NCI-H2196 (cell line): ENCODE data around the gene KDM6A.
"Not testable (repeated sequence)": the region's sequence is repeated elsewhere in the genome, so short reads cannot be mapped to it uniquely, and the experiment has no call there.

Source experiments
- DNase-seq: peaks from one replicate; lab custom pipeline; 2025; ENCODE audit not compliant: unreplicated experiment; lab: John Stamatoyannopoulos, UW

The KDM6A gene

GRCh38 chrX:44884944-44885343, 12.0 kb downstream of the KDM6A start:
- no peak for DNase-seq

- DNase-seq: no peak
These were observed 16.8 kb downstream of the KDM6A start for GRCh38 chrX:44889824-44890223.

GRCh38 chrX:44890247-44890646, 17.3 kb downstream of the KDM6A start:
- no peak for DNase-seq

- not testable (repeated sequence) for DNase-seq
These were observed 17.7 kb downstream of the KDM6A start for GRCh38 chrX:44890687-44891086.

- no peak for DNase-seq
These were observed 18.7 kb downstream of the KDM6A start for GRCh38 chrX:44891642-44892041.

- DNase-seq: no peak
These were observed 23.8 kb downstream of the KDM6A start for GRCh38 chrX:44896876-44897186.

- no peak for DNase-seq
These were observed 24.6 kb downstream of the KDM6A start for GRCh38 chrX:44897539-44897938.

- DNase-seq: peak; percentile 45
These were observed 25.6 kb downstream of the KDM6A start for GRCh38 chrX:44898411-44899221.

- DNase-seq: no peak
These were observed 27.0 kb downstream of the KDM6A start for GRCh38 chrX:44899946-44900345.

- DNase-seq: no peak
These were observed 30.1 kb downstream of the KDM6A start for GRCh38 chrX:44903107-44903506.

GRCh38 chrX:44903830-44904530, 31.0 kb downstream of the KDM6A start:
- DNase-seq: no peak

- DNase-seq: no peak
These were observed 31.6 kb downstream of the KDM6A start for GRCh38 chrX:44904542-44905115.

GRCh38 chrX:44906041-44906440, 33.1 kb downstream of the KDM6A start:
- no peak for DNase-seq

GRCh38 chrX:44906542-44906941, 33.6 kb downstream of the KDM6A start:
- no peak for DNase-seq

- no peak for DNase-seq
These were observed 35.2 kb downstream of the KDM6A start for GRCh38 chrX:44908153-44908552.

GRCh38 chrX:44908827-44909226, 35.8 kb downstream of the KDM6A start:
- DNase-seq: no peak

GRCh38 chrX:44910508-44910907, 37.5 kb downstream of the KDM6A start:
- not testable (repeated sequence) for DNase-seq

GRCh38 chrX:44911074-44911600, 38.1 kb downstream of the KDM6A start:
- DNase-seq: not testable (repeated sequence)

GRCh38 chrX:44913656-44914531, 40.9 kb downstream of the KDM6A start:
- no peak for DNase-seq

GRCh38 chrX:44914532-44915198, 41.7 kb downstream of the KDM6A start:
- DNase-seq: no peak
